ENCODE measurements around the gene DAPK2. TPM values are rescaled to one million over a fixed set of nuclear protein-coding genes. Genes with fewer than 3 reads are reported as not detected.
A peak's percentile ranks its signal among the peaks of the same experiment; 100 is the strongest.

The DAPK2 gene
- total RNA-seq, 1 donor from 2014 or later: 13.5 TPM

GRCh38 chr15:63895787-63896218, 150.5 kb downstream of the DAPK2 start:
- DNase-seq (ENCODE audit: low read depth in 2 of 2): no peak

DNA sequence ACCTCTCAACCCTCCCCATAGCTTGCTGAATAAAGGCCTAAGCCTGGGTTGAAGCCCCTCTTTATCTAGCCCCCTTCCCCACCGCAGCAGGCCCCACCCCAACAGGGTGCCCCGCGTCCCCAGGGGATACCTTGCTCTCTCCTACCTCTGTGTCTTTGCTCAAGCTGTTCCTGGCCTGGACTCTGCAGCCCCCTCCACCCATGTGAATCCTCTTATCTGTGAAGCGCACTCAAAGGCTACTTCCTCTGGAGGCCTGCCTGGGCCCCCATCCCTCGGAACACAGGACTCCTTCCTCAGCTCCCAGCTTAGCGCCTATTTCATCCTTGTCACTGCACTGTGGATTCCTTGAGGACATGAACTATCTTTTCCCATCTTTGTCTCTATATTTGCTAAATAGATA, 151.1 kb downstream of the DAPK2 start:
- no peak for DNase-seq (ENCODE audit: low read depth in 2 of 2)

DNA sequence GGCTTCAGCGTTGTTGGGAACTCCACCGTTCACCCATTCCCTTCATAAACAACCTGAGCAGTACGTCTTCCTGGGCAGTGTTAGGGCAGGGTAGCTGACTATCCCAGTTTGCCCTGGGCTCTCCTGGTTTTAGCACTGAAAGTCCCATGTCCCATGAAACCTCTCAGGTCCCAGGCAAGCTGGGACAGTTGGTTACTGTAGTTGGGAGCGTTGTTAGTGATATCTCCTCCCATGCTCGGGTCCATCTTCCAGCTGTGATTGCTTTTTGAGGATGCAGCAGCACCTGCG, 151.7 kb downstream of the DAPK2 start:
- no peak for DNase-seq (ENCODE audit: low read depth in 2 of 2)

DNA sequence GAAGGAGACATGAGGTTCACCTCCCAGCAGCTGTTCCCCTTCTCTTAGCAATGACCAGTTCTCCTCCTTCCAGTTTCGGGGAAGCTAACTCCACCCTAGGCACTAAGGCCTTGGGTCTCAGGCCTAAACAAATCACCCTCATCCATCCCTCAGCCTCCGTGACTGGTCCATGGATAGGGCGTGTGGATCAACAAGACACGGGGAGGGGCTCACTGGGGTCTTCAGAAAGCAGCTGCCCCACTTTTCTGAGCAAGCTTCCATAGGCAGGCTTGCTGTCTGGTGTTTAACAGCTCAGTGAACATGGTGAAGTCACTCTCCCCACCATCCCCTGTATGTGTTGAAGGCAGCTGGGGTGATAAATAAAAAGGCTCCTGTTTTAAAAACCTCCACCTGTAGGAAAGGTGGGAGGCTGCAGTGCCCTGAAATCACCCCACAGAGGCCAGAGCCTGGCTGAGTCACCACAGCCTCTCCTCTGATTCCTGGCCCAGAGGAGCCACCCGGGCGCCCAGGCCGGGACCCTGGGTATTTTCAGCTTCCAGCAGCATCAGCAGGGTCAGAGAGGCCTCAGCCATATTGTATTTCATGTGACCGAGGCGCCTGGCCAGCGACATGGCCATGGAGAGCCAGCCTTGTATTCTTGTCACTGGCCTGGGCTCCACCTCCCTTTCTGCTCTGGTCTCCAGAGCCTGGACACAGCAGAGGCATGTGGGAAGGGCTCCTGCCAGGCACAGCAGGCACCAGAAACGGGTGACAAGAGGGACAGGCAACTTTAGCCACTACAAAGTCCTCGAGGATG, 152.2 kb downstream of the DAPK2 start:
- no peak for DNase-seq (ENCODE audit: low read depth in 2 of 2)

DNA sequence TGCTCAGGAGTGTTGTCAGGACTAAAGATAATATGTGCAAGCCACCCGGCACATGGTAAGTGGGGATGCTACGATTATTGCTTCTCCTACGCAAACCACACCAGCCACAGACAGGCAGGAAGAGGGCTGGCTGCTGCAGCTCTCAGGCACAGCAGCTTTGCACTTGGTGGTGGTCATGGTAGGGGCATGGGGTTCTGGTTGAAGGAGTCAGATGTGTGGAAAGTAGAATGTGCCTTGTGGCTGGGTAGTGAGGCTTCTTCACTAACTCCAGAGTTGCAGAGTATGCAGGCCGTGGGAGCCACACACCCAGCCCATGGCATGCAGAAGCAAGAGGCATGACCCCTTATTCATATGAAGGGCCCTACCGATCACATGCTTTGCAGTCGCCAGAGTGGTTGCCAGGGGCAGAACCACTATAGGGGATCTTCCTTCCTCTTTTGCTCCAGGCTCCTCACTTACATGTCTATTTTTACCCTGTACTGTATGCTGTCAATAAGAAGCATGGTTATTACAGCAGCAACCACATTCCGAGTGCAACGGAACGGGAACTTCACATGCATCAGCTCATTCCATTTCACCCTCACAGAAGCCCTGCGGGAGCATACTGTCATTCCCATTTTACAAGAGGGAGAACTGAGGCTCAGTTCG, 153.4 kb downstream of the DAPK2 start:
- DNase-seq (ENCODE audit: low read depth in 2 of 2): no peak

GRCh38 chr15:63891768-63892133, 154.5 kb downstream of the DAPK2 start:
- no peak for DNase-seq (ENCODE audit: low read depth in 2 of 2)

DNA sequence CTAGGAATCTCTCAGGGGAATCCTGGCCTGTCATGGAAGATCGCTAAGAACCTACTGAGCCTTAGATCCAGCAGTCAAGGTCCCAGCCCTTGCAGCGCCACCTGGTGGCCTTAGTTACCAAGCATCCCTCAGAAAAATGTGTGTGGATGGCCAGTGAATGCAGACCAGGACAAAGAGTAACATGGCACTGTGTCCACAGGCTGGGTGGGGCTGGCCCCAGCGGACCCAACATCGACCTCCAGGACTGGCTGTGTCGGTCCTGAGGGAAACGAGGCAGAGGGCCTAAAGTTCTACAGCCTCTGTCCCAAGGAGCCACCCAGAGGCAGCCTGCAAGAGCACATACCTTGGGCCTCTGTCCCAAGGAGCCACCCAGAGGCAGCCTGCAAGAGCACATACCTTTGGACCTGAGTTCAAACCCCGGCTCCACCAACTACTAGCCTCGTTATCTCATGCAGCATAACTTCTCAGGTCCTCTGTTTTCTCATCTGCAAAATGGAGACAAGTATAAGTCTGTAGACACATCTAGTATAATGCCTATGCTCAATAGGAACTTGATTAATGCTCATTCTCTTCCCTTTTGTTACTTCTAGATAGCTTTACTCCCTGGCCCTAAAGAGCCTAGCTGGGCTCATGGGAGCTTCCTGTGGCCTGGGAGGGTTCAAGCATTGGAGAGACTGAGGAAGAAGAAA, 155.1 kb downstream of the DAPK2 start:
- peak; percentile 85 to 89 for DNase-seq (ENCODE audit: low read depth in 2 of 2)

DNA sequence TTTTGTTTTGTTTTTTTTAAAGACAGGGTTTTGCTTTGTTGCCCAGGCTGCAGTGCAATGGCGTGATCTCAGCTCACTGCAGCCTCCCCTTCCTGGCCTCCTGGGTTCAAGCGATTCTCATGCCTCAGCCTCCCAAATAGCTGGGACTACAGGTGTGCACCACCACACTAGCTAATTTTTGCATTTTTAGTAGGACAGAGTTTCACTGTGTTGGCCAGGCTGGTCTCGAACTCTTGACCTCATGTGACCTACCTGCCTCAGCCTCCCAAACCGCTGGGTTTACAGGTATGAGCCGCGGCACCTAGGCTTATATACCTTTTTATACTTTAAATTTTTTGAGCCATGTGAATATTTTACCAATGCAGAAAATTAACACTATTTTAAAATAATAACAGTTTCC, 155.7 kb downstream of the DAPK2 start:
- no peak for DNase-seq (ENCODE audit: low read depth in 2 of 2)

DNA sequence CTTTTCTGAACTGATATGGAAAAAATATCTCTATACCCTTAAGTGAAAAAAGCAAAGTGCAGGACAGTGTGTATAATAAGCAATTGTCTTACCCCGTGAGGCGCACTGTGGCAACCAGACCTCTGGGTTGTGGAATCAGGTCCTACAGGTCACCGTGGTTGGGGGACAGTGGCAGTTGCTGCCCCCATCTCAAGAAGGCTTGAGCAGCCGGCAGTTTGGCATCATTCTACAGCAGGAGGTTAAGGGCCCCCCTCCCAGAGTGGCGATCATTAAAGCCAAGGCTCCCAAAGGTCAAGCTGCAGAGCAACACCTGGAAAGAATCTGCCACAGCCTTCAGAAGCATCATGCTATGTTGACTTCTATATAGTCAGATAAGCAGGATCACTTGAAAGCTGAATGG, 156.5 kb downstream of the DAPK2 start:
- DNase-seq (ENCODE audit: low read depth in 2 of 2): no peak

GRCh38 chr15:63888823-63889222, 157.5 kb downstream of the DAPK2 start:
- DNase-seq (ENCODE audit: low read depth in 2 of 2): no peak

DNA sequence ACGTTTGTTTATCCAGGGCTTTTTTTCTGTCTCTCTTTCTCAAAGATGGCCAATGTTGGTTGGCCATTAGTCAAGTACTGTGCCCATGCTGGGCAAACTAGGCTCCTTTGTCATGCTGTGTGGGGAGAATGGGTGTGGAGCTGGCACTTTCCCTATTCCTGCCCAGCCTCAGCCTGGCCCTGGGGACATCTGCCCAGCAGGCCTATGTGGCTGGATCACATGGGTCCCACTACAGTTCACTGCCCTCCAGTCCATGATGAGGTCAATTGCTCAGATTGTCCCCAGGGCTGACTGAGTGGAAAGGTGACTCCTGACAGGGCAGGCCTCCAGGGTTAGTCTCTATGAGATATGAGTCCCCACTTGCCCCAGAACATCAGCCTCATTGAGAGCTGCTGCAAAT, 158.1 kb downstream of the DAPK2 start:
- DNase-seq (ENCODE audit: low read depth in 2 of 2): no peak

DNA sequence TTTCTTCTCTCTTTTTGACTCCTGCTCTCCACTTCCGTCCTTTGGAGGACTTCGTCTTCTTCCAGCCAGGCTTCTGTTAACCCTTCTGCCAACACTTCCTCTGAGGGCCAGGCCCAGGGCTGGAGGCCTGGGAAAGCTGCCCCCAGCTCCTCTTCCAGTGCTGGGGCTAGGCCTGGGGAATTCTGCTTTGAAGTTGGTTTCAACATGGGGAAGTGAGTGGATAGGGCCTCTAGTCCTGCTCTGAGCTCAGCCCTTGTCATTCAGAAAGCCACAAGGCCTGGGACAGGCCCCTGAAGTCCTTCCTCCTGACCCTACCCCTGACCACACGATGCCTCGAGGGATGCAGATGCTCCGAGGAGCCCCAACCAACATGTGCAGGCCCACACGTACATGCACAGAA, 158.7 kb downstream of the DAPK2 start:
- no peak for DNase-seq (ENCODE audit: low read depth in 2 of 2)

DNA sequence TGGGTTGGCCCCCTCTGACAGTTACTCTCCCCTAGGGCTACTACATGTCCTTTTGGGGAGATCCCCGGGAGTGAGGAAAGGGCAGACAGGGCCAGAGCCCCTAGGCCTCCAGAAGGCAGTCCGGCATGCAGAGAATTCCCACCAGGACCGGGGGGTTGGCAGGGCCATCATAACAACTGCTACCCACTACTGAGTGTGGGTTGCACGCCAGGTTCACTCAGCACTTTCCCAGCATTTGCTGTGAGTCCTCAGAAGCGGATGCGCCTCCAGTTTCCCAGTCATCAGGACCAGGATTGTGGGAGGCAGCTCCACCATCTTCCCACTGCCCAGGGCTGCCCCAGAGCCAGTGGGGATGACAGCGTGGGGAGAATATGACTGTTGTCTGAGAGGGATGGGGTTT, 161.3 kb downstream of the DAPK2 start:
- DNase-seq (ENCODE audit: low read depth in 2 of 2): no peak

DNA sequence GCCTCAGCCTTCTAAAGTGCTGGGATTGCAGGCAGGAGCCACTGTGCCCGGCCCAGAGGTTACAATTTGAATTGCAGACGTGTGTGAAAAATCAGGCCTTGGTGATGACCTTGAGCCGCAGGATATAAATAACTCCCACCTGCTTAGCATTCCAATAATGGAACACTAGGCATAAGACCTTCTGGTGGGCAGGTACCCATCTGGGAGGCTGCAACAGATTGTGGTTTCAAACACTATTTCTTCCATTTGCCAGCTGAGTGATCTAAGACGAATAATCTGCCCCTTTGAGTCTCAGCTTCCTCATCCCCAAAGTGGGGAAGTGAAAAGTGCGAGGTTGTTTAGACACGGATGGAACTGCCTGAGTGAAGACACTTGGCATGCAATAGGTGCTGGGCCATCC, 164.9 kb downstream of the DAPK2 start:
- DNase-seq (ENCODE audit: low read depth in 2 of 2): no peak

DNA sequence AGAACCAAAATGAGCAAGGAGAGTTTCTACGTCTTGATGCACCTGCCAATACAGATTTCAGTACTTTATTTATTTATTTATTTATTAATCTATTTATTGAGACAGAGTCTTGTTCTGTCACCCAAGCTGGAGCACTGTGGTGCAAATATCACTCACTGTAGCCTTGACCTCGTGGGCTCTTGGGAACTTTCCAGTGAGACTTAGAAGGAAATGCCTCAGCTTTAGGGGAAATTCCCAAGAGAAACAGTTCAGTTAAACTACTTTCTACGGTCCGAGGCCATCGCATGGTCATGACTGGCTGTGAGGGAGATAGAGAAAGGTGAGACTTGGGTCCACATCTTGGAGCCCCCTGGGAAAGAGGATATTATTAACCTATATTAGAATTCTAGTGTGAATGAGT, 165.5 kb downstream of the DAPK2 start:
- DNase-seq (ENCODE audit: low read depth in 2 of 2): peak in 1 of 2 donors; percentile 89

GRCh38 chr15:63879995-63880394, 166.3 kb downstream of the DAPK2 start:
- DNase-seq (ENCODE audit: low read depth in 2 of 2): no peak

DNA sequence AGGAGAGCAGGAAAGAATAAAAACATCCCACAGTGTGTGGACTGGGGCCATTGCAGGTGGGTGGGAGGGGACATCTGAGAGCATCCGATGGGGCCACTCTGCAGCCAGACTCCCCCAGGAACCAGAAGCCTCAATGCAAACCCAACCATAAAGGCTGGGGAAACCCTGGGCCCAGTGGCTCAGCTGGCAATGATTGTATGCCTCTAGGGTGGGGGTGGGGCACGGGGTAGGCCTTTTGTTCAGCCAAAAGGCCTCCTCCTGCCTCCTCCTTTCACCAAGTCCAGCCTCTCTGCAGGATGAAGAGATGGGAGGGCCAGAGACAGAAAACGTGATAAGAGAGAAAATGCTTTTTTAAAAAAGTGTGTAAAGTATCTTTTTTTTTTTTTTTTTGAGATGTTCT, 167.1 kb downstream of the DAPK2 start:
- no peak for DNase-seq (ENCODE audit: low read depth in 2 of 2)

GRCh38 chr15:63877713-63878271, 168.5 kb downstream of the DAPK2 start:
- DNase-seq (ENCODE audit: low read depth in 2 of 2): no peak

DNA sequence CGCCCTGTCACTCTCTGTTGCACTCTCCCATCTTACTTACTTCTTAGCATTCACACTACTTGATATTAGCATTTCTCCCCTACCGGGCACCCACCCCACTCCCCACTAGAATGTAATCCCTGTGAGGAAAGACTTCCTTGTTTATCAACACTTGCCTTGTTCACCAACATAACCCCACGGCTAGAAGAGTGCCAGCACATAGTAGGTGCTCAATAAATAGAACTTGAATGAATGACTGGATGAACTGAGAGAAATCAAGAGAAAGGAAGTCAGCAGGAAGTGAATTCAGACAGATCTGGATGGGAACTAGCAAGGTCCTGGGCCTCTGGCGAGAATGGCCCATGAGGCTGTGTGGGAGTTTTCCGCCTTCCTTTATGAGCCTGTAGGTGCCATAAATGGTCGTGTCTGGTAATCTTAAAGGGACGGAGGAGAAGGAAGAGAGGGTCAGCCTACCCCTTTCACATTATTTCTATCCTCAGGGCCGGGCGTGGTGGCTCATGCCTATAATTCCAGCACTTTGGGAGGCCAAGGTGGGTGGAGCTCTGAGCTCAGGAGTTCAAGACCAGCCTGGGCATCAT, 170.1 kb downstream of the DAPK2 start:
- no peak for DNase-seq (ENCODE audit: low read depth in 2 of 2)

- no peak for DNase-seq (ENCODE audit: low read depth in 2 of 2)
Observed at GRCh38 chr15:63874616-63875015, 171.7 kb downstream of the DAPK2 start.

DNA sequence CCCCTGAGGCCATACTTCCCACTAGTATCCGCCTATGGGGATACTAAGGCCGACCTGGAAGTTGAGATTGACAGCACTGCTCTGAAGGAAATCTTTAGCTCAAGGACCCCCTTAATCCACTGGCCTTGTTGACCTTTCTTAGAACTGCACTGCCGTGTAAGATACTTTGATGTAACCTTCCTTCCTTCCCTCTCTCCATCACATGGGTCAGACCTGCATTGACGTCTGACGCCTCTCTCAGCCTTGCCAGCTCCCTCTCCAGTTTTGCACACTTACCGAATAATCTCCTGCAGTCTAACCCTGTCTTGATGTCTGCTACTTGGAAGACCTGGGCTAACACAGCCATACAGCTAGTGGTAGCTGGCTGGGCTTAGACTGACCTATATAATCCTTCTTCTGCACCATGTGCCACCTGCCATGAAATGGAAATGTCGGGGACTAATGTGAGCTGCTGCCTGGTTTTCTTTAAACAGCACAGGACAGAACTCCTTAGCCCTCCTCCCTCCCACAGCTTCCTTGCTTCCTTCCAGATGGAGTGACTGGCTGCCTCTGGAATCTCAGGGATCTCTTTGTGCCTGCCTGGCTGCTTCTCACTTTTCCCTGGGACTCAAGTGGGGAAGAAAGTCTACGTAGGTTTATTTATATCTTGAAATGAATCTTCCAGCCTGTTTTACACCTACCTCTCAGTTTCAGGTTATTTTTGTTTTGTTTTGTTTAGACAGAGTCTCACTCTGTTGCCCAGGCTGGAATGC, 173.3 kb downstream of the DAPK2 start:
- DNase-seq (ENCODE audit: low read depth in 2 of 2): peak in 1 of 2 donors; percentile 46
